ENCODE measurements around the gene GAS7. TPM values are rescaled to one million over a fixed set of nuclear protein-coding genes. Genes with fewer than 3 reads are reported as not detected.

GAS7 gene
- total RNA-seq, 6 donors from 2014 or later = 19.9 to 87.1 (median 41.5) TPM

DNA sequence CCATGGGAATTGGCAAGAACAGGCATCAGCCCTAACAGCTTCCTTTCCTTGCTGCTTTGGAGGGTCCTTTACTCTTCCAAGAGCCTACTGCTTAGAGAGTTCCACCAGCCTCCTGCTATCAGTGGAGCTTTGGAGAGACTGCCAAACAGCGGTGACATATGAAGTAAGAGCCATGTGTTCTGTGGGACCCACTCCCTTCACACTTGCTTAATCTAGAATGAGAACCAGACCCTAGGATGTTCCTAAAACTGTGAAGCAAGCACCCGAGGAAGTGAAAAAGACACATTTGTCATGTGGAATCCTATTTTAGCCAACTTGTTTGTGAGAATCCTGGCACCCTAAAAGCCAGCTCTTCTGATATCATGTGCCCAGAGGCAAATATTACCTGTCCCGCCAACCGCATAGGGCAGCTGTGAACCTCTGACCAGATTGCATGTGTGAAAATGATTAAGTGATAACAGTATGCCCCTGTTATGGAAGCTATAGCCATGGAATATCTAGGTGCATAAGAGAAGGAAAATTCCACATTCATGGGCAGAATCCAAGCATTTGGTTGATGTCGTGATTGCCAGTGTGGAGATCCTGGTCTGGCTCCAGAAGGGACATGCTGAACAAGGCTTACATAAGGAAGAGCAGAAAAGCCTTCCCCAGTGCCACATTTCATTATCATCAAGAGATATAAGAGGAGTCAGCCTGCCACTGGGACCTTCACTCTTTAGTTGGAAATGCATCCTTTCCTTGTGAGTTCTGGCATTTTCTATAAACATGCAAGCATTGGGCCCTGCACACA is 312.1 kb downstream of the GAS7 start:
- Histone ChIP-seq H3K4me3 (no peak overlapping the region), H3K36me3 (no peaks in the 10 kb centered on the region), H3K9me3 (peaks cover 7 to 20% (median 12%) of the 10 kb centered on the region in 4 donors), H3K4me1 (no peaks in the 10 kb centered on the region), H3K27ac (no peak overlapping the region), H3K27me3 (no peaks in the 10 kb centered on the region)
- WGBS, 2 donors = 77 to 90% methylated on average over 5 of the region's 5 CpGs
- no peak for TF ChIP-seq EP300 (IDR thresholded peaks at IDR 0.05)
- no peak for TF ChIP-seq POLR2A (IDR thresholded peaks at IDR 0.05)
- TF ChIP-seq POLR2AphosphoS5 (IDR thresholded peaks at IDR 0.05) = no peak
- no peak for TF ChIP-seq CTCF (IDR thresholded peaks at IDR 0.05)
- ATAC-seq (ENCODE audit: low FRiP score in 2 of 2) (no peak), DNase-seq (no peak)

DNA sequence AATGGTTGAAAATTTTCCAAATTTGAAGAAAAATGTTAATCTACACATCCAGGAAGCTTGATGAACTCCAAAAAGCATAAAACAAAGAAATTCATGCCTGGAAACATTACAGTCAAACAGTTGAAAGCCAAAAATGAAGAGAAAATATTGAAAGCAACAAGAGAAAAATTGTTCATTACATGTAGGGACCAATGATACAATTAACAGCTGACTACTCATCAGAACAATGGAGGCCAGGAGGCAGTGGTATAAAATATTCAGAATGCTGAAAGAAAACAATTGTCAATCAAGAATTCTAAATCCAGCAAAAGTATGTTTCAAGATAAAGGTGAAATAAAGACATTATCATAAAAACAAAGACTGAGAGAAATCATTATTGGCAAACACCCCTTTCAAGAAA is 315.0 kb downstream of the GAS7 start:
- no peak overlapping the region for H3K27ac ChIP-seq

DNA sequence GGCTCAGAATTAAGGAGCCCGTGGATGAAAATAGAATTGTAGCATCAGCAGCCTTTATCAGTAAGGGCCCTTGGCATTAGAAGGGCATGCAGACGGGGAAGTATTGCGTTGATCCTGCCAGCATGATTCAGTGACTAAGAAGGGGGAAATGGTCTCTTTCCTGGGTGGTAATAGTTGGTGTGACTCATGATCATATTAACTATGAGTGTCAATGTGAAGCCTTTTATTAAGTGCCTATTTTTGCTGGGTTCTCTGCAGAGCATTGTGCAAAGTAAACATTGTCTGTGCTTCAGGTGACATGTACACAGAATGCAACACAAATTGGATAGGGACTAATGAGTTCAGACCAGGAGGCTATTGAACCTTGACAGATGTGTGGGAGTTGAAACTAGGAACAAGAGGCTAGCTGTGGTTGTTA is 317.8 kb downstream of the GAS7 start:
- DNase-seq = peak in 1 of 2 donors; percentile 26
- 49 to 77% methylated on average over 3 of the region's 3 CpGs for WGBS, 2 donors
- no peak for TF ChIP-seq EP300 (IDR thresholded peaks at IDR 0.05)
- TF ChIP-seq POLR2A (IDR thresholded peaks at IDR 0.05) = no peak
- TF ChIP-seq CTCF (IDR thresholded peaks at IDR 0.05) = no peak
- TF ChIP-seq POLR2AphosphoS5 (IDR thresholded peaks at IDR 0.05) = no peak
- Histone ChIP-seq H3K27me3 (no peaks in the 10 kb centered on the region), H3K27ac (no peak overlapping the region), H3K4me1 (peaks cover 0 to 7% (median 0%) of the 10 kb centered on the region in 4 donors), H3K36me3 (no peaks in the 10 kb centered on the region), H3K4me3 (no peak overlapping the region), H3K9me3 (peaks cover 7 to 20% (median 12%) of the 10 kb centered on the region in 4 donors)
- ATAC-seq (ENCODE audit: low FRiP score in 2 of 2) = peak in 1 of 2 donors; percentile 66

More for the DNA sequence above, 315.0 kb downstream of the GAS7 start:
- no peak for ATAC-seq (ENCODE audit: low FRiP score in 2 of 2)
- DNase-seq = no peak
- Histone ChIP-seq H3K36me3 (no peaks in the 10 kb centered on the region), H3K4me3 (no peak overlapping the region), H3K9me3 (peaks cover 7 to 20% (median 12%) of the 10 kb centered on the region in 4 donors), H3K4me1 (no peaks in the 10 kb centered on the region), H3K27me3 (no peaks in the 10 kb centered on the region)
- TF ChIP-seq POLR2A (IDR thresholded peaks at IDR 0.05) (no peak), EP300 (IDR thresholded peaks at IDR 0.05) (no peak), CTCF (IDR thresholded peaks at IDR 0.05) (no peak), POLR2AphosphoS5 (IDR thresholded peaks at IDR 0.05) (no peak)

DNA sequence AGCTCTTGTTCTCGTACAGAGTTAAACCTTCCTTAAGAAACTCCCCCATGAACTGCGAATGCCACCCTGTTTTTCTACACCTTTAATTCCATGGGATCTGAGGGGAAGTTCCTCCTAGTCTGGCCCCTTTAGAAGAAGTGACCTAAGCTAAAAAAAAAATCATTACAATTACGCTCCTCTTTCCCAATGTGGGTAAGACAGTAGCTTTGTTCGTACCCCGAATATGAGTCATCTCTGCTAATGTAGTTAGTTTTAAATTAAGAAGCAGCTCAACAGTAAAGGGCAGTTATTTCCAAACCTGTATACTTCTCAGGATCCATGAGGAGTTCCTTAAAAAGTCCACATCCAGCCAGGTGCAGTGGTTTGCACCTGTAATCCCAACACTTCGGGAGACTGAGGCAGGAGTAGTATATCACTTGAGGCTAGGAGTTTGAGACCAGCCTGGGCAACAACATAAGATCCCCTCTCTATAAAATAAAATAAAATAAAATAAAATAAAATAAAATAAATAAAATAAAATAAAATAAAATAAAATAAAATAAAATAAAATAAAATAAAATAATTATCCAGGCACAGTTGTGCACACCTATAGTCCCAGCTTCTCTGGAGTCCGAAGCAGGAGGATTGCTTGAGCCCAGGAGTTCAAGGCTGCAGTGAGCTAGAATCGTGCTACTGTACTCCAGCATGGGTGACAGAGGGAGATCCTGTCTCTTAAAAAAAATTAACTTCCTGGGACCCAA is 319.4 kb downstream of the GAS7 start:
- H3K27me3 ChIP-seq = no peaks in the 10 kb centered on the region
- TF ChIP-seq CTCF (IDR thresholded peaks at IDR 0.05) (no peak), EP300 (IDR thresholded peaks at IDR 0.05) (no peak), POLR2A (IDR thresholded peaks at IDR 0.05) (no peak)
- no peak overlapping the region for H3K27ac ChIP-seq
- WGBS, 2 donors = 87% methylated on average over 8 of the region's 8 CpGs
- H3K4me3 ChIP-seq = no peak overlapping the region
- ATAC-seq (ENCODE audit: low FRiP score in 2 of 2) = no peak
- H3K9me3 ChIP-seq = peaks cover 7 to 19% (median 12%) of the 10 kb centered on the region in 4 donors
- H3K4me1 ChIP-seq = peaks cover 0 to 7% (median 0%) of the 10 kb centered on the region in 4 donors
- H3K36me3 ChIP-seq = no peaks in the 10 kb centered on the region
- no peak for DNase-seq
